HepG2 (cell line): ENCODE results near the gene NT5C1B. TPM values are rescaled to one million over a fixed set of nuclear protein-coding genes. Genes with fewer than 3 reads are reported as not detected.

Experiments used
- ATAC-seq: fragments of 200-7000 bp; cut with Tn5 transposase; 3 replicates; pipeline ENCODE4 v1.9.1; 2020; ENCODE audit warnings: mild to moderate bottlenecking, moderate library complexity
- BruUV-seq: library from RNA; stranded (reverse); fragments of 400-500 nt; replicated peaks from 2 replicates; lab custom pipeline; 2021; lab: Mats Ljungman, UMichigan
- CTCF ChIA-PET: fragments of 300-600 bp; formaldehyde crosslinking; extraction: SDS; loops from one replicate; lab custom pipeline; 2021; ENCODE audit warnings: low total read pairs, inconsistent platforms, low intra/inter-chr PET ratio; lab: Yijun Ruan, JAX
- POLR2A ChIA-PET: fragments of 350-600 bp; sonication (Branson Sonifier 250); formaldehyde crosslinking; loops from one replicate; lab custom pipeline; 2020; ENCODE audit warnings: antibody characterized with exemption, inconsistent platforms; lab: Yijun Ruan, JAX
- DNase-seq: peaks from one replicate; pipeline ENCODE4 v3.0.0-alpha.2; 2015; ENCODE audit warnings: low spot score
- FAIRE-seq: peaks from 3 replicates; lab custom pipeline; 2011; peaks lifted over from hg19 to GRCh38; lab: Jason Lieb, UNC
- H2AFZ ChIP-seq: one replicate; pipeline ENCODE4 v1.6.1; 2011; ENCODE audit warnings: low read length, inconsistent platforms
- H3K27ac ChIP-seq: fragments of 300-600 bp; 3 replicates; pipeline ENCODE4 v1.8.0; 2011; ENCODE audit warnings: mixed run types, mild to moderate bottlenecking, mixed read lengths, low read length, inconsistent platforms; ENCODE audit not compliant: insufficient read depth; ENCODE audit errors: extremely low read length
- H3K27me3 ChIP-seq, 2 experiments: fragments of 200-600 bp in 1 of 2; 2 replicates in 1 of 2; 3 replicates in 1 of 2; pipeline versions ENCODE4 v1.6.0 to v1.8.0; 2011; ENCODE audit warnings: low read length in 2 of 2, mild to moderate bottlenecking in 2 of 2, moderate library complexity in 2 of 2, inconsistent platforms in 1 of 2; ENCODE audit not compliant: insufficient read depth in 2 of 2, control insufficient read depth in 1 of 2
- H3K36me3 ChIP-seq, 2 experiments: fragments of 200-600 bp in 1 of 2; replicated peaks in 1 of 2; 2 replicates in 1 of 2; 3 replicates in 1 of 2; pipeline versions ENCODE4 v1.5.1 to v1.8.0; 2011; ENCODE audit warnings: low read length in 2 of 2, inconsistent platforms in 1 of 2; ENCODE audit not compliant: insufficient read depth in 2 of 2, control insufficient read depth in 1 of 2
- H3K4me1 ChIP-seq: 2 replicates; pipeline ENCODE4 v1.5.1; 2012; ENCODE audit warnings: low read length, inconsistent platforms; ENCODE audit not compliant: insufficient read depth
- H3K4me2 ChIP-seq: 2 replicates; pipeline ENCODE4 v1.6.0; 2011; ENCODE audit warnings: low read depth, low read length, inconsistent platforms
- H3K4me3 ChIP-seq, 3 experiments: fragments of 200-600 bp in 1 of 3; sonication (generic), shearing (Covaris generic) in 1 of 3; replicated peaks in 1 of 3; 2 replicates each; pipeline ENCODE4 v1.5.1; 2011 to 2016; ENCODE audit warnings: low read length in 3 of 3, inconsistent platforms in 2 of 3, low read depth in 2 of 3, mild to moderate bottlenecking in 2 of 3, control low read depth in 1 of 3, mixed read lengths in 1 of 3; ENCODE audit not compliant: insufficient read depth in 1 of 3
- H3K79me2 ChIP-seq: one replicate; pipeline ENCODE4 v1.6.1; 2011; ENCODE audit warnings: low read length, inconsistent platforms; ENCODE audit not compliant: insufficient read depth
- H3K9ac ChIP-seq: 2 replicates; pipeline ENCODE4 v1.6.0; 2011; ENCODE audit warnings: mild to moderate bottlenecking, low read depth, low read length, inconsistent platforms; ENCODE audit not compliant: insufficient read depth
- H3K9me3 ChIP-seq: 2 replicates; pipeline ENCODE4 v1.5.1; 2012; ENCODE audit warnings: mild to moderate bottlenecking, low read length
- H4K20me1 ChIP-seq: 2 replicates; pipeline ENCODE4 v1.6.0; 2011; ENCODE audit warnings: inconsistent platforms, mild to moderate bottlenecking, low read length, moderate library complexity; ENCODE audit not compliant: insufficient read depth
- ZBTB20 ChIP-seq: sonication (generic); formaldehyde crosslinking; IDR thresholded peaks from 2 replicates; pipeline ENCODE4 v1.8.1; 2023; ENCODE audit warnings: missing genetic modification reagents, low read depth, mild to moderate bottlenecking, borderline replicate concordance
- ZNF253 ChIP-seq: sonication (generic); formaldehyde crosslinking; IDR thresholded peaks from 2 replicates; pipeline ENCODE4 v1.8.0; 2022; ENCODE audit warnings: mild to moderate bottlenecking, missing genetic modification reagents, borderline replicate concordance
- ZNF260 ChIP-seq: sonication (generic); formaldehyde crosslinking; IDR thresholded peaks from 2 replicates; pipeline ENCODE4 v1.4.0; 2020; ENCODE audit warnings: missing genetic modification reagents, low read depth, mild to moderate bottlenecking, borderline replicate concordance
- ZNF687 ChIP-seq: sonication (generic); formaldehyde crosslinking; IDR thresholded peaks from 2 replicates; pipeline ENCODE4 v1.5.1; 2020; ENCODE audit warnings: mild to moderate bottlenecking, missing genetic modification reagents, moderate library complexity
- ZNF7 ChIP-seq: IDR thresholded peaks from 2 replicates; pipeline ENCODE4 v1.6.1; 2016; ENCODE audit warnings: missing biosample characterization, missing genetic modification reagents
- ZNF768 ChIP-seq: sonication (generic); formaldehyde crosslinking; IDR thresholded peaks from 2 replicates; pipeline ENCODE4 v1.4.0; 2020; ENCODE audit warnings: missing genetic modification reagents
- ZNF784 ChIP-seq: sonication (generic); formaldehyde crosslinking; IDR thresholded peaks from 2 replicates; pipeline ENCODE4 v1.5.1; 2020; ENCODE audit warnings: missing genetic modification reagents, mild to moderate bottlenecking, borderline replicate concordance
- WGBS: methylation state at CpG from one replicate; pipeline ENCODE4 v1.1.6; 2017; ENCODE audit warnings: low lambda C conversion rate; 5-methylcytosine and 5-hydroxymethylcytosine counted together
- in situ Hi-C: cut with HindIII; loops from 2 replicates; pipeline ENCODE4 v1.10.0; 2017; ENCODE audit warnings: low pct_unique_long_range_greater_than_20kb; ENCODE audit not compliant: extremely low pct_ligation_motif_present
- intact Hi-C: fragments of 100-400 bp; cut with micrococcal nuclease; formaldehyde crosslinking; loops from one replicate; pipeline ENCODE4 v1.10.0; 2022; ENCODE audit not compliant: unreplicated experiment
- polyA plus RNA-seq, 8 experiments: library from polyadenylated mRNA; depleted of rRNA in 3 of 8; stranded (reverse) in 7 of 8; unstranded in 1 of 8; fragments of >200 nt; fragmentation: Illumina TruSeq in 4 of 8; extraction: Trizol in 4 of 8; gene quantifications; 2 replicates each; pipeline versions ENCODE4 v1.2.1 to v1.2.3, GENCODE V29; 2011 to 2016; ENCODE audit warnings: low read depth in 4 of 8, missing spikeins in 1 of 8, mixed read lengths in 1 of 8; ENCODE audit not compliant: insufficient read depth in 1 of 8
- total RNA-seq, 5 experiments: library from RNA; depleted of rRNA; stranded (reverse); fragments of >200 nt; fragmentation: Illumina TruSeq; extraction: Trizol; gene quantifications; 2 replicates each; pipeline ENCODE4 v1.2.3, GENCODE V29; 2016; ENCODE audit warnings: low read depth in 1 of 5

NT5C1B gene
- total and polyA plus RNA-seq, 2 of the 13 experiments (the other 11 are each of a cell fraction or from before 2014, with no cell fraction given), result not detected

- H3K27ac ChIP-seq, result no peak overlapping the region
- H3K4me2 ChIP-seq, result no peak overlapping the region
- POLR2A ChIA-PET, result no interaction called here
- ATAC-seq, result no peak
- no TSS peak for BruUV-seq
- H3K4me3 ChIP-seq, result no peak overlapping the region
- H3K4me1 ChIP-seq, result no peaks in the 10 kb centered on the region
- H3K79me2 ChIP-seq, result no peaks in the 10 kb centered on the region
- intact Hi-C loops, result no loop called here
- CTCF ChIA-PET, result no interaction called here
- 84% methylated on average over 1 of the region's 1 CpG for WGBS
- no peak for FAIRE-seq
- in situ Hi-C loops, result no loop called here
- no peak for DNase-seq
- H4K20me1 ChIP-seq, result no peaks in the 10 kb centered on the region
- no peak overlapping the region for H3K9ac ChIP-seq
- H2AFZ ChIP-seq, result no peak overlapping the region
- H3K27me3 ChIP-seq, result no peaks in the 10 kb centered on the region
- H3K36me3 ChIP-seq, result no peaks in the 10 kb centered on the region
- no peaks in the 10 kb centered on the region for H3K9me3 ChIP-seq
- TF ChIP-seq ZNF768 (CRISPR knock-in tag) (no peak), ZBTB20 (CRISPR knock-in tag) (no peak), ZNF687 (CRISPR knock-in tag) (no peak), ZNF7 (CRISPR knock-in tag) (no peak), ZNF253 (no peak), ZNF784 (no peak), ZNF260 (no peak)
Measured at GRCh38 chr2:18593496-18593895, 4.1 kb upstream of the NT5C1B start.
